NK-92 (cell line): ENCODE measurements around the gene DGKQ.

Experiments used
- DNase-seq: peaks from one replicate; lab custom pipeline; 2025; ENCODE audit not compliant: unreplicated experiment; lab: John Stamatoyannopoulos, UW

DGKQ gene

GRCh38 chr4:962231-963208 lies 10.8 kb downstream of the DGKQ start:
- DNase-seq, result no peak

DNA sequence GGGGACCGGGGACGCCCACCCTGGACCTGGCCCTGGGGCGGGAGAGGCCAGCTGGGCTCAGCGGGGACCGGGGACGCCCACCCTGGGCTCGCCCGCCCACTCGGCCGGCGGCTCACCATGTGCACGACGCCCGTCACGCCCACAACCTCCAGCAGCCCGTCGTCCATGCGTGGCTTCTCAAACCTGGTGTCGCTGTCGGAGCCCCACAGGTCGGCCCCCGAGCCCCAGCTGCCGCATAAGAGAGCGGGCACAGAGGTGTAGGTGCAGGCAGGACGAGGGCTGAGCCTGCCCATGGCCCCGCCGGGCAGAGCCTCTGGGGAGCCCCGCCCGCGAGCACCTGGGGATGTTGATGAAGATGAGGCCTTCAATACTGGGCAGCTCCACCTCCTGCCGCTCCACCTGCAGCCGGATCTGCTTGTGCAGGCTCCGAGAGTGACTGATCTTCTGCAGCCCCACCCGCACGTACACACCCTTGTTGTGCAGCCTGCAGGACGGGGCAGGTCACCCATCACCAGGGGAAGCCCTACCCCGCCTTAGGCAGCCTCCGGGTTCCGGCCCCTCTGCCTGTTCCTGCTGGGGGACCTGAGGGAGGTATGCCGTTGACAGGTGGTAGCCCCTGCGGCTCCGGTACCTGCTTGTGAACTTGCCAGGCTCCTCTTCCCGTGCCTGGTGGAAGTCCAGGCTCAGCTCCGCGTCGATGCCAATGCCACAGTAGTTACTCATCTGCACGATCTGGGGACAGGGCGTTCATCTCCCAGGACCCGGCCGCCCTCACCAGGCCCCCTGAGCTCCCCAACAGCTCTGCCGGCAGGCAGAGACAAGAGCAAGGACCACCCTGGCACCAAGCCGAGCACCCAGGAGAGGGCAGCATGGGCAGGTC lies 11.8 kb downstream of the DGKQ start:
- no peak for DNase-seq

- DNase-seq, result no peak
Measured at GRCh38 chr4:960636-961350, 12.6 kb downstream of the DGKQ start.

- DNase-seq, result no peak
Measured at GRCh38 chr4:960140-960635, 13.2 kb downstream of the DGKQ start.

GRCh38 chr4:959338-960139 lies 13.8 kb downstream of the DGKQ start:
- no peak for DNase-seq

DNA sequence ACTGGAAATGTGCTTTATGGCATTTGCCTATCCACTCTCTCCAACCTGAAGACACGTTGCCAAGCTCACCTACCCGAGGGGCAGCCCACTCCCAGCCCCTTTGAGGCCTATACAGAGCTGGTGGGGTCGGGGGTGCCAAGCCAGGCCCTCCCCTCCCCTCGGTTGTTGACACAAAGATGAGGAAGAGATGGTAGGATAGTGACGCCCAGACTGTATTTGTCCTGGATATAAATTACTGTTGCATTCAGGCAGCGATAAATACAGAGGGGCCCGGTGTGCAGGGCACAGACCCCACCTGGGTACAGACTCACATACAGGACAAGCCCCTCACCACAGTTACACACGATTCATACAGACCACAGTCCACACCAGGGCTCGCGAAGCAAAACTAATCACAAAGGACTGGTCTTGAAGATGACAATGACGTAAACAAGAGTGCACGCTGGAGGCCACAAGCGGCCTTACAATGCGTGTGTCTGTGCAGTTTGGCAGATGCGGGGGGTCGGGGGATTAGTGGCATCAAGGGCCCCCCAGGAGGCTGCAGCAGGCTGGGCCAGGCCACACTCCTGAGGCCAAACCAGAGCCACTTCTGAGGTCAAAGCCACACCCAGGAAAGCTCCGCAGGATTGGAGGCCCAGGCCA lies 14.6 kb downstream of the DGKQ start:
- no peak for DNase-seq

GRCh38 chr4:958314-958665 lies 15.1 kb downstream of the DGKQ start:
- DNase-seq, result no peak

DNA sequence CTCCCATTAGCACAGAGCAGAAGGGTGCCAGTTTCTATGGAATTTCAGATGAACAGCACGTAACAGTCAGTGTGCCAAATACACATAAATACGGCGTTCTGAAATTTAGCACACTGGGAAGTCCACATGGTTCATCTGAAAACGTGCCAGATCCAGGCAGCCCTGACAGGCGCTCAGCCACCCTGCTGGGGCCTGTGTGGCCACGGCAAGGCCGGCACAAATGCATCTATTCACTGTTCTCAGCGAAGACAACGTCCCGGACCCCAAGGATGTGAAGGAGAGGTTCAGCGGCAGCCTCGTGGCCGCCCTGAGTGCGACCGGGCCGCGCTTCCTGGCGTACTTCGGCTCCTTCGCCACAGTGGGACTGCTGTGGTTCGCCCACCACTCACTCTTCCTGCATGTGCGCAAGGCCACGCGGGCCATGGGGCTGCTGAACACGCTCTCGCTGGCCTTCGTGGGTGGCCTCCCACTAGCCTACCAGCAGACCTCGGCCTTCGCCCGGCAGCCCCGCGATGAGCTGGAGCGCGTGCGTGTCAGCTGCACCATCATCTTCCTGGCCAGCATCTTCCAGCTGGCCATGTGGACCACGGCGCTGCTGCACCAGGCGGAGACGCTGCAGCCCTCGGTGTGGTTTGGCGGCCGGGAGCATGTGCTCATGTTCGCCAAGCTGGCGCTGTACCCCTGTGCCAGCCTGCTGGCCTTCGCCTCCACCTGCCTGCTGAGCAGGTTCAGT lies 15.6 kb downstream of the DGKQ start:
- no peak for DNase-seq

GRCh38 chr4:957231-957580 lies 16.2 kb downstream of the DGKQ start:
- no peak for DNase-seq

GRCh38 chr4:956531-957230 lies 16.7 kb downstream of the DGKQ start:
- DNase-seq, result no peak

- no peak for DNase-seq
Measured at GRCh38 chr4:955931-956381, 17.4 kb downstream of the DGKQ start.

DNA sequence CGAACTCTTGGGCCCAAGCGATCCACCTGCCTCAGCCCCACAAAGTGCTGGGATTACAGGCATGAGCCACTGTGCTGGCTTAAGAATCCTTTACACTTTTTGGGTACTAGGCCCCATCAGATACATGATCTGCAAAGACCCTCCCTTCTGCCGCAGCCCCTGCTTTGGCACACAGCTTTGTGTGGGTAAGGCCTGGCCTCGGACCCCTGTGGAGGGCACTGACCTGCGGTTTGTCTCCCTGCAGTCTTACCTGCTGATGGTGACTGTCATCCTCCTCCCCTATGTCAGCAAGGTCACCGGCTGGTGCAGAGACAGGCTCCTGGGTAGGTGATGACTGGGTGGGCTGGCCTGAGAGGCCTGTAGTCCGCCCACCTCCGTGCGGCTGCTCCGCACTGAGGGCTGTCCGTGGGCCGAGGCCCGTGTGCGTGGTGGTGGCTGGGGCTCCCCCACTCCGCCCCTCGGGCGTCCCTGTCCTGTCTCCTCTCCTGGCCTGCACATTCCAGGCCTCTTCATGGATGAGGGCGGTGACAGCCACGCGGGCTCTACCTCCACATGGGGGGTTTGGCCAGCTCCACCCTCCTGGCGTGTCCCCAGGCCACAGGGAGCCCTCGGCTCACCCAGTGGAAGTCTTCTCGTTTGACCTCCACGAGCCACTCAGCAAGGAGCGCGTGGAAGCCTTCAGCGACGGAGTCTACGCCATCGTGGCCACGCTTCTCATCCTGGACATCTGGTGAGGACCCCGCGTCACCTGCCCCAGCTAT lies 18.0 kb downstream of the DGKQ start:
- no peak for DNase-seq

DNA sequence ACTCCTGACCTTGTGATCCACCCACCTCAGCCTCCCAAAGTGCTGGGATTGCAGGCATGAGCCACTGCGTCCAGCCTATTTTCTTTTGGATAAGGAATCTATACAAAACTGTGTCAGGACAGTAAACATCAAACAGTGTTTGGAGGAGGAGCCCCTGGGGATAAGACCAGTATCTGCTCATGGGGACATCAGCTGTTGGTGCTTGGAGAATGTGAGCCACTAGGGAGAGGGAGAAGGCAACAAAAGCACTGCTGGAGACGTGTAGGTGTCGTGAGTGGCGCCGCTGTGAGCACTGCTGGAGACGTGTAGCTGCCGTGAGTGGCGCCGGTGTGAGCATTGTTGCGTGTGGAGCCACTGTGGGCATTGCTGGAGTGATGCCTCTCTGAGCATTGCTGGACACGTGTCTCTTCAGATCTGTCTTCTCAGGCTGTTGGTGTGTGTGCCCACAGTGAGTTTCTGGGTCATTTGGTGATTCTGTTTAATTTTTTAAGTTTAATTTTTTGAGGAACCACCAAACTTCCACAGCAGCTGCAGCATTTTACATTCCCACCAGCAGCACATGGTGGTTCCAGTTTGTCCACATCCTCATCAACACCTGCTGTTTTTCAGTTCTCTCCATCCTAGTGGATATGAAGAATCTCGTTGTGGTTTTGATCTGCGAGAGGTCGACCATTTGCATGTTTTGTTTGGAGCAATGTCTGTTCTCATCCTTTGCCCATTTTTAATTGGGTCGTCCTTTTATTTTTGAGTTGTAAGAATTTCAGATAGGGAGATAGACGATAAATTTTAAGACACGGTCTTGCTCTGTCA lies 19.0 kb downstream of the DGKQ start:
- DNase-seq, result no peak

DNA sequence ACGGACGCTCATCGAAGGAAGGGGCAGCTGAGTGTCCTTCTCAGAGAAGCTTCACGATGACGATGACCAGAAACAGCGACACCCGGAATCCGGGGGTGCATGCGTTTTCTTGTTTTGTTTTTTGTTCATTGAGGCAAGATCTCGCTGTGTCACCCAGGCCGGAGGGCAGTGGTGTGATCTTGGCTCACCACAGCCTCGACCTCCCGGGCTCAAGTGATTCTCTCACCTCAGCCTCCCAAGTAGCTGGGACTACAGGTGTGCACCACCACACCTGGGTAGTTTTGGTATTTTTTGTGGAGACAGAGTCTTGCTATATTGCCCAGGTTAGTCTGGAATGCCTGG lies 19.8 kb downstream of the DGKQ start:
- no peak for DNase-seq

- no peak for DNase-seq
Measured at GRCh38 chr4:952881-953573, 20.3 kb downstream of the DGKQ start.
